B cell (primary cell): ENCODE data around the gene ADH4. TPM values are rescaled to one million over a fixed set of nuclear protein-coding genes. Genes with fewer than 3 reads are reported as not detected.
A peak's percentile ranks its signal among the peaks of the same experiment; 100 is the strongest.

Experiments used
- ATAC-seq: fragments of 200-7000 bp; cut with Tn5 transposase; one replicate; pipeline ENCODE4 v1.10.0; 2021; ENCODE audit warnings: low read depth, mild to moderate bottlenecking, moderate number of reproducible peaks, moderate library complexity
- CTCF ChIA-PET: fragments of 350-600 bp; sonication (Branson Sonifier 250); formaldehyde crosslinking; loops from one replicate; lab custom pipeline; 2021; ENCODE audit warnings: antibody characterized with exemption, inconsistent platforms; lab: Charles Lee
- POLR2A ChIA-PET: fragments of 350-600 bp; sonication (Branson Sonifier 250); formaldehyde crosslinking; loops from one replicate; lab custom pipeline; 2021; ENCODE audit warnings: antibody characterized with exemption; lab: Charles Lee
- DNase-seq: peaks from one replicate; pipeline ENCODE4 v3.0.0; 2013
- H2AFZ ChIP-seq: 2 replicates; pipeline ENCODE4 v1.6.1; 2012; ENCODE audit warnings: mild to moderate bottlenecking, low read depth, low read length; ENCODE audit not compliant: insufficient read depth, poor library complexity, severe bottlenecking
- H3K27ac ChIP-seq, 2 donors: 1 replicate in 1 of 2; 2 replicates in 1 of 2; pipeline ENCODE4 v1.5.1; 2012 to 2013; ENCODE audit warnings: low read length in 2 of 2, mild to moderate bottlenecking in 2 of 2, moderate library complexity in 1 of 2
- H3K27me3 ChIP-seq, 4 experiments: fragments of 200-600 bp in 1 of 4; sonication (generic) in 1 of 4; replicated peaks in 1 of 4; 1 replicate in 2 of 4; 2 replicates in 2 of 4; pipeline versions ENCODE4 v1.6.1 to v1.7.0; 2013 to 2016; ENCODE audit warnings: low read length in 3 of 4, mild to moderate bottlenecking in 2 of 4, mixed read lengths in 1 of 4, moderate library complexity in 1 of 4; ENCODE audit not compliant: insufficient read depth in 4 of 4, control insufficient read depth in 3 of 4; ENCODE audit errors: control extremely low read depth in 1 of 4
- H3K36me3 ChIP-seq, 2 experiments: replicated peaks in 1 of 2; 1 replicate in 1 of 2; 2 replicates in 1 of 2; pipeline versions ENCODE4 v1.6.1 to v1.7.1; 2013; ENCODE audit warnings: low read length in 1 of 2; ENCODE audit not compliant: insufficient read depth in 2 of 2, control insufficient read depth in 1 of 2; ENCODE audit errors: control extremely low read depth in 1 of 2, extremely low read depth in 1 of 2
- H3K4me1 ChIP-seq, 2 donors: fragments of 200-600 bp in 1 of 2; sonication (generic) in 1 of 2; 1 replicate in 1 of 2; 2 replicates in 1 of 2; pipeline versions ENCODE4 v1.5.1 to v1.6.1; 2013 to 2017; ENCODE audit warnings: low read length in 2 of 2; ENCODE audit not compliant: control insufficient read depth in 2 of 2, insufficient read depth in 2 of 2
- H3K4me2 ChIP-seq: replicated peaks from 2 replicates; pipeline ENCODE3; 2012; ENCODE audit warnings: mild to moderate bottlenecking, low read depth, low read length; ENCODE audit not compliant: poor library complexity, severe bottlenecking
- H3K4me3 ChIP-seq, 5 experiments: fragments of 200-600 bp in 1 of 5; sonication (generic) in 1 of 5; 1 replicate in 3 of 5; 2 replicates in 2 of 5; pipeline versions ENCODE4 v1.5.1 to v1.7.0; 2011 to 2016; ENCODE audit warnings: low read length in 4 of 5, mild to moderate bottlenecking in 4 of 5, low read depth in 2 of 5, control low read depth in 1 of 5, moderate library complexity in 1 of 5; ENCODE audit not compliant: insufficient read depth in 1 of 5; ENCODE audit errors: control extremely low read depth in 1 of 5, extremely low read depth in 1 of 5
- H3K79me2 ChIP-seq: fragments of 200-600 bp; sonication (generic); one replicate; pipeline ENCODE4 v1.6.0; 2016; ENCODE audit warnings: low read length; ENCODE audit not compliant: control insufficient read depth, insufficient read depth
- H3K9ac ChIP-seq: fragments of 200-600 bp; sonication (generic); 2 replicates; pipeline ENCODE4 v1.6.1; 2017; ENCODE audit warnings: mild to moderate bottlenecking, low read length, moderate library complexity
- H3K9me3 ChIP-seq, 3 donors: one replicate each; pipeline versions ENCODE4 v1.6.1 to v1.7.1; 2013; ENCODE audit warnings: low read length in 2 of 3; ENCODE audit not compliant: control insufficient read depth in 2 of 3, insufficient read depth in 1 of 3; ENCODE audit errors: control extremely low read depth in 1 of 3
- H4K20me1 ChIP-seq: 2 replicates; pipeline ENCODE4 v1.6.0; 2012; ENCODE audit warnings: mild to moderate bottlenecking, low read length; ENCODE audit not compliant: insufficient read depth, control insufficient read depth, poor library complexity, severe bottlenecking
- H3K27ac Mint-ChIP-seq: one replicate; pipeline ENCODE4 v1.8.0; 2021; ENCODE audit warnings: mixed read lengths
- H3K27me3 Mint-ChIP-seq: one replicate; pipeline ENCODE4 v1.8.0; 2021; ENCODE audit warnings: mixed read lengths
- H3K4me1 Mint-ChIP-seq: one replicate; pipeline ENCODE4 v1.8.0; 2021; ENCODE audit warnings: mixed read lengths
- H3K4me3 Mint-ChIP-seq: one replicate; pipeline ENCODE4 v1.8.0; 2021; ENCODE audit warnings: mixed read lengths
- H3K9me3 Mint-ChIP-seq: one replicate; pipeline ENCODE4 v1.8.0; 2022; ENCODE audit warnings: mixed read lengths; ENCODE audit not compliant: insufficient read depth
- CTCF ChIP-seq: fragments of 200-600 bp; IDR thresholded peaks from one replicate; pipeline ENCODE4 v1.8.0; 2022; ENCODE audit warnings: antibody characterized with exemption, mild to moderate bottlenecking
- EZH2 ChIP-seq: IDR thresholded peaks from 2 replicates; pipeline ENCODE4 v1.6.1; 2012; ENCODE audit warnings: borderline replicate concordance, low read depth, mild to moderate bottlenecking, moderate library complexity, low read length; ENCODE audit not compliant: insufficient read depth, poor library complexity, severe bottlenecking
- WGBS: methylation state at CpG from one replicate; pipeline ENCODE4 v1.1.5; 2013; ENCODE audit warnings: missing lambda C conversion rate; ENCODE audit not compliant: insufficient coverage; 5-methylcytosine and 5-hydroxymethylcytosine counted together
- intact Hi-C: fragments of 100-400 bp; cut with micrococcal nuclease; formaldehyde crosslinking; loops from one replicate; pipeline ENCODE4 v1.10.0; 2022
- polyA plus RNA-seq: library from polyadenylated mRNA; depleted of rRNA; stranded (reverse); fragments of >200 nt; gene quantifications from 2 replicates; pipeline ENCODE4 v1.2.3, GENCODE V29; 2012
- total RNA-seq, 2 donors: library from RNA; stranded (reverse); fragments of 120-200 nt in 1 of 2; gene quantifications; 1 replicate in 1 of 2; 2 replicates in 1 of 2; pipeline versions ENCODE4 v1.2.3 to v1.2.4, GENCODE V29; 2013 to 2022

The ADH4 gene
- total and polyA plus RNA-seq, 2 donors (not counting 1 experiment from before 2014, with no cell fraction given) = not detected

GRCh38 chr4:99091216-99091575 lies 52.9 kb downstream of the ADH4 start:
- H3K4me2 ChIP-seq = no peak overlapping the region
- Mint-ChIP-seq H3K4me3 (no peak overlapping the region), H3K27ac (no peak overlapping the region), H3K27me3 (no peaks in the 10 kb centered on the region), H3K4me1 (peaks cover 38% of the 10 kb centered on the region), H3K9me3 (no peaks in the 10 kb centered on the region)
- no peak overlapping the region for H2AFZ ChIP-seq
- no peak overlapping the region for H3K9ac ChIP-seq
- no peaks in the 10 kb centered on the region for H3K36me3 ChIP-seq
- ATAC-seq = no peak
- no peaks in the 10 kb centered on the region for H3K9me3 ChIP-seq
- no peaks in the 10 kb centered on the region for H3K27me3 ChIP-seq
- peaks cover 15 to 25% of the 10 kb centered on the region in 2 donors for H3K4me1 ChIP-seq
- peaks cover 46% of the 10 kb centered on the region for H3K79me2 ChIP-seq
- TF ChIP-seq EZH2 (no peak), CTCF (no peak)
- no peak for DNase-seq
- no peak overlapping the region for H3K4me3 ChIP-seq
- ChIA-PET CTCF (interaction anchor here (1.2 kb wide), 1 partner anchor 153 kb away, joined by 4 read pairs; no protein-coding TSS in a partner anchor), POLR2A (no interaction called here)
- no peaks in the 10 kb centered on the region for H4K20me1 ChIP-seq
- intact Hi-C loops = no loop called here
- no peak overlapping the region for H3K27ac ChIP-seq
- WGBS = no CpG with 5 or more reads among the region's 2 CpGs

- no peak overlapping the region for H2AFZ ChIP-seq
- H4K20me1 ChIP-seq = no peaks in the 10 kb centered on the region
- no peaks in the 10 kb centered on the region for H3K9me3 Mint-ChIP-seq
- H3K9ac ChIP-seq = no peak overlapping the region
- H3K4me3 ChIP-seq = no peak overlapping the region
- no peak overlapping the region for H3K27ac ChIP-seq
- POLR2A ChIA-PET = no interaction called here
- no peaks in the 10 kb centered on the region for H3K9me3 ChIP-seq
- peaks cover 40% of the 10 kb centered on the region for H3K4me1 Mint-ChIP-seq
- intact Hi-C loops = no loop called here
- DNase-seq = no peak
- H3K4me2 ChIP-seq = no peak overlapping the region
- peak overlapping the region; percentile 76 for H3K27ac Mint-ChIP-seq
- H3K36me3 ChIP-seq = no peaks in the 10 kb centered on the region
- peak overlapping the region; percentile 64 for H3K4me3 Mint-ChIP-seq
- no CpG with 5 or more reads among the region's 2 CpGs for WGBS
- H3K4me1 ChIP-seq = peaks cover 15 to 25% of the 10 kb centered on the region in 2 donors
- TF ChIP-seq EZH2 = no peak
- TF ChIP-seq CTCF = no peak
- no peaks in the 10 kb centered on the region for H3K27me3 ChIP-seq
- CTCF ChIA-PET = interaction anchor here (1.2 kb wide), 1 partner anchor 153 kb away, joined by 4 read pairs; no protein-coding TSS in a partner anchor
- peaks cover 47% of the 10 kb centered on the region for H3K79me2 ChIP-seq
- H3K27me3 Mint-ChIP-seq = no peaks in the 10 kb centered on the region
- ATAC-seq = no peak
These were observed 53.4 kb downstream of the ADH4 start for GRCh38 chr4:99090481-99091215.
